ENCODE measurements around the gene SEL1L. TPM values are rescaled to one million over a fixed set of nuclear protein-coding genes. Genes with fewer than 3 reads are reported as not detected.

The SEL1L gene
- total RNA-seq, 1 experiment from 2014 or later: 41.4 TPM

DNA sequence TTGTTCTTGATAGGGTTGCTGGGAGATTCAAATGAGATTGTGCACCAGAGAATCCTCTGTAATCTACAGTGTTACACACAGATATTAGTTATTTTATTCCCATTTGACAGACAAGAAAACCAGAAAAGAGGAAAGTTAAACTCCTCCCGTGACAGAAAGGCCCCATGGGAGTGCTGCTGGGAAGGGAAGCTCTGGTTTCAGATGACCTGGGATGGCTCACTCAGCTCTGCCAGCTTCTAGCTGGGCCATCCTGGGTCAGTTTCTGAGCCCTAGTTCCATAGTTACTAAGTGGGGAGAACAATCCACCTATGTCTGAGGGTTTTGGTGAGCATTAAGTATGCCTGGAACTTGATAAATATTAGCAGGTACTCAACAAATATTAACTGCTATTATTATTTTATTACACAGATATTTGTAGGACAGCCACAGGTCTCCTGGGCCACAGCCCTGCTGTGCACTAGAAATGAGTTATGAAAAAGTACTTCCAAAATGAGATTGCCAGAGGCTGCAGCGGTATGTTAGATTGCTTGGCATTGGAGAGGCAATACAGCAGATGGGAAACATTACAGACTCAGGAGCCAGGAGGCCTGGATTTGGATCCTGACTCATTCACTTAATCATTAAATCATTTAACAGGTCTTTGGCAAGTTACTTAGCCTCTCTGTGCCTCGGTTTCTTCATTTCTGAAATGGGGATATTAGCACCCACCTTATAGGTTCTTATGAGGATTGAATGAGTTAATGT is 86.5 kb downstream of the SEL1L start:
- TF ChIP-seq POLR2AphosphoS5 (IDR thresholded peaks at IDR 0.05; ENCODE audit: low read depth, low read length): no peak
- TF ChIP-seq YY1 (IDR thresholded peaks at IDR 0.05; ENCODE audit: extremely low read depth, insufficient replicate concordance, low read depth, low read length): no peak
- TF ChIP-seq ELF1 (IDR thresholded peaks at IDR 0.05; ENCODE audit: borderline replicate concordance, low read depth): no peak
- TF ChIP-seq, protein P1, sequence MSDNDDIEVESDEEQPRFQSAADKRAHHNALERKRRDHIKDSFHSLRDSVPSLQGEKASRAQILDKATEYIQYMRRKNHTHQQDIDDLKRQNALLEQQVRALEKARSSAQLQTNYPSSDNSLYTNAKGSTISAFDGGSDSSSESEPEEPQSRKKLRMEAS (IDR thresholded peaks at IDR 0.05): no peak
- TF ChIP-seq EGR1 (IDR thresholded peaks at IDR 0.05; ENCODE audit: low read depth): no peak
- TF ChIP-seq JUND (IDR thresholded peaks at IDR 0.05): no peak
- TF ChIP-seq FOSL1 (IDR thresholded peaks at IDR 0.05; ENCODE audit: low read depth): no peak
- CTCF ChIA-PET: no interaction called here

DNA sequence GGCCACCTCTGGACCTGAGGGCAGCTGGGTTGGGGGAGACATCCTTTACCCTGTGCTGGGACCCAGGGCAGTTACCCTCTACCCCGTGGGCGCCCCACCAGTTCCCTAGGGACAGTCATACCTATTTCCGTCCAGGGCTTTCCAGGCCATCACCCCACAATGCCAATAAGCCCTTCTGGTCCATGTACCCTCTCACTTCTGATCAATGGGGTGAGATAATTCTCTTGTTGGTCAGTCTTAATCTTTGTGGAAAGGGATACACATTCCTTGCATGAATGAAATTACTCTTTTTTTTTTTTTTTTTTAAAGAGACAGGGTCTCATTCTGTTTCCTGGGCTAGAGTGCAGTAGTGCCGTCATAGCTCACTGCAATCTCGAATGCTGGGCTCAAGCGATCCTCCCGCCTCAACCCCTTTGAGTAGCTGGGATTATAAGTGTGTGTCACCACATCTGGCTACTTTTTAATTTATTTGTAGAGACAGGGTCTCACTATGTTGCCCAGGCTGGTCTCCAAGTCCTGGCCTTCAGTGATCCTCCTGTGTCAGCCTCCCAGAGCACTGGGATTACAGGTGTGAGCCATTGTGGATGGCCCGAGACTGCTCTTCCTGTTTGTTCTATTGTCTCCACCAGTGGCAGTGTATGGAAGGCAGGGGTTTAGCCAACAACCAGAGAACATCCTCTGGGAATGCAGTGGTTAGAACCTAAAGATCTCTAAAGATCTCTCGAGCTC is 87.2 kb downstream of the SEL1L start:
- H3K4me3 ChIP-seq (replicated peaks in 1 of 2; ENCODE audit: low read depth in 1 of 2, low read length in 2 of 2): no peak overlapping the region
- no peak for ATAC-seq

More for the DNA sequence above, 86.5 kb downstream of the SEL1L start:
- H3K9ac ChIP-seq (ENCODE audit: low read length): no peak overlapping the region
- intact Hi-C loops (cut with micrococcal nuclease): no loop called here
- no peaks in the 10 kb centered on the region for H3K9me2 ChIP-seq (ENCODE audit: insufficient read depth)
- H4K20me1 ChIP-seq (ENCODE audit: insufficient read depth): no peaks in the 10 kb centered on the region
- peaks cover 12% of the 10 kb centered on the region; the same call in 1 of the 2 replicates for H3K27me3 ChIP-seq (ENCODE audit: insufficient read depth, low read length)
- no peak overlapping the region for H2AFZ ChIP-seq (ENCODE audit: low read depth, low read length, poor library complexity, severe bottlenecking)
- H3K4me3 ChIP-seq (replicated peaks in 1 of 2; ENCODE audit: low read depth in 1 of 2, low read length in 2 of 2): no peak overlapping the region
- ChIA-PET POLR2A (no interaction called here), RAD21 (ENCODE audit: low non-redundant PET in 1 of 2, low total read pairs in 2 of 2, uncharacterized antibody in 2 of 2, unreplicated experiment in 2 of 2) (no interaction called here)
- no peak overlapping the region for H3K4me2 ChIP-seq (ENCODE audit: low read length)
- DNase-seq (ENCODE audit: low read depth, low spot score) (no peak), ATAC-seq (no peak)
- H3K4me1 ChIP-seq (ENCODE audit: control insufficient read depth in 1 of 2, insufficient read depth in 2 of 2, low read length in 2 of 2): no peaks in the 10 kb centered on the region
- H3K9me3 ChIP-seq (ENCODE audit: control insufficient read depth in 1 of 2, insufficient read depth in 1 of 2, low read depth in 1 of 2, low read length in 2 of 2): no peaks in the 10 kb centered on the region
- no peak overlapping the region for H3K27ac ChIP-seq (ENCODE audit: low read depth, low read length)
- no TSS peak for BruUV-seq (replicated peaks)
- H3K36me3 ChIP-seq (ENCODE audit: control insufficient read depth in 1 of 2, insufficient read depth in 2 of 2, low read length in 2 of 2): no peaks in the 10 kb centered on the region
- H3K79me2 ChIP-seq (ENCODE audit: insufficient read depth, low read length): no peaks in the 10 kb centered on the region

More for the DNA sequence above, 87.2 kb downstream of the SEL1L start:
- Histone ChIP-seq H4K20me1 (ENCODE audit: insufficient read depth) (no peaks in the 10 kb centered on the region), H3K36me3 (ENCODE audit: control insufficient read depth in 1 of 2, insufficient read depth in 2 of 2, low read length in 2 of 2) (no peaks in the 10 kb centered on the region), H3K9me3 (ENCODE audit: control insufficient read depth in 1 of 2, insufficient read depth in 1 of 2, low read depth in 1 of 2, low read length in 2 of 2) (no peaks in the 10 kb centered on the region), H3K9me2 (ENCODE audit: insufficient read depth) (no peaks in the 10 kb centered on the region), H3K9ac (ENCODE audit: low read length) (no peak overlapping the region), H3K79me2 (ENCODE audit: insufficient read depth, low read length) (no peaks in the 10 kb centered on the region), H2AFZ (ENCODE audit: low read depth, low read length, poor library complexity, severe bottlenecking) (no peak overlapping the region), H3K4me1 (ENCODE audit: control insufficient read depth in 1 of 2, insufficient read depth in 2 of 2, low read length in 2 of 2) (no peaks in the 10 kb centered on the region), H3K27ac (ENCODE audit: low read depth, low read length) (no peak overlapping the region), H3K4me2 (ENCODE audit: low read length) (no peak overlapping the region), H3K27me3 (ENCODE audit: insufficient read depth, low read length) (peaks cover 19% of the 10 kb centered on the region; the same call in 1 of the 2 replicates)
- DNase-seq (ENCODE audit: low read depth, low spot score): no peak
- ChIA-PET RAD21 (ENCODE audit: low non-redundant PET in 1 of 2, low total read pairs in 2 of 2, uncharacterized antibody in 2 of 2, unreplicated experiment in 2 of 2) (no interaction called here), CTCF (no interaction called here), POLR2A (no interaction called here)
- TF ChIP-seq EGR1 (IDR thresholded peaks at IDR 0.05; ENCODE audit: low read depth): no peak
- no peak for TF ChIP-seq CBX3 (IDR thresholded peaks at IDR 0.05; ENCODE audit: low read depth)
- no peak for TF ChIP-seq JUND (IDR thresholded peaks at IDR 0.05)
- no peak for TF ChIP-seq SIN3A (IDR thresholded peaks at IDR 0.05; ENCODE audit: low read depth)
- no peak for TF ChIP-seq FOSL1 (IDR thresholded peaks at IDR 0.05; ENCODE audit: low read depth)
- no peak for TF ChIP-seq SP1 (IDR thresholded peaks at IDR 0.05; ENCODE audit: low read depth)
- no peak for TF ChIP-seq POLR2AphosphoS5 (IDR thresholded peaks at IDR 0.05; ENCODE audit: low read depth, low read length)
- TF ChIP-seq RAD21 (IDR thresholded peaks at IDR 0.05; ENCODE audit: low read depth): no peak
- no peak for TF ChIP-seq ZNF274 (IDR thresholded peaks at IDR 0.05; ENCODE audit: low read depth, low read length)
- intact Hi-C loops (cut with micrococcal nuclease): no loop called here
- BruUV-seq (replicated peaks): no TSS peak
